HG02852 (cell line): Measurements from ENCODE around the gene NFE2L1.
"Not testable (repeated sequence)": the region's sequence is repeated elsewhere in the genome, so short reads cannot be mapped to it uniquely, and the experiment has no call there.

Source experiments
- ATAC-seq: cut with Tn5 transposase; IDR thresholded peaks from one replicate; pipeline ENCODE4 v1.9.1; 2021; ENCODE audit warnings: mild to moderate bottlenecking, moderate library complexity; ENCODE audit not compliant: unreplicated experiment

NFE2L1 gene

GRCh38 chr17:48047741-48048383 lies at the start of gene NFE2L1:
NFE2L1 (plus strand) TSS chr17:48048359; CDS start chr17:48051119, 2,760 bp downstream.
- peak; percentile 90 for ATAC-seq

GRCh38 chr17:47999582-47999981 lies 48.6 kb upstream of the NFE2L1 start:
- no peak for ATAC-seq

- no peak for ATAC-seq
Measured at GRCh38 chr17:48001197-48001596, 47.0 kb upstream of the NFE2L1 start.

GRCh38 chr17:48001657-48002056 lies 46.5 kb upstream of the NFE2L1 start:
- not testable (repeated sequence) for ATAC-seq

GRCh38 chr17:48002266-48002915 lies 45.8 kb upstream of the NFE2L1 start:
- ATAC-seq, result no peak

GRCh38 chr17:48002916-48003416 lies 45.2 kb upstream of the NFE2L1 start:
- ATAC-seq, result no peak

GRCh38 chr17:48003417-48004151 lies 44.6 kb upstream of the NFE2L1 start:
- no peak for ATAC-seq

- ATAC-seq, result no peak
Measured at GRCh38 chr17:48004983-48005382, 43.2 kb upstream of the NFE2L1 start.

- ATAC-seq, result no peak
Measured at GRCh38 chr17:48006936-48007709, 41.0 kb upstream of the NFE2L1 start.

- no peak for ATAC-seq
Measured at GRCh38 chr17:48010193-48010592, 38.0 kb upstream of the NFE2L1 start.

GRCh38 chr17:48011405-48012150 lies 36.6 kb upstream of the NFE2L1 start:
- ATAC-seq, result no peak

GRCh38 chr17:48012151-48012520 lies 36.0 kb upstream of the NFE2L1 start:
- ATAC-seq, result no peak

- no peak for ATAC-seq
Measured at GRCh38 chr17:48012654-48013053, 35.5 kb upstream of the NFE2L1 start.

GRCh38 chr17:48013876-48014594 lies 34.1 kb upstream of the NFE2L1 start:
- no peak for ATAC-seq

- ATAC-seq, result no peak
Measured at GRCh38 chr17:48014595-48015111, 33.5 kb upstream of the NFE2L1 start.

- no peak for ATAC-seq
Measured at GRCh38 chr17:48016112-48016511, 32.0 kb upstream of the NFE2L1 start.

GRCh38 chr17:48017817-48018158 lies 30.4 kb upstream of the NFE2L1 start:
- not testable (repeated sequence) for ATAC-seq

- no peak for ATAC-seq
Measured at GRCh38 chr17:48021934-48022333, 26.2 kb upstream of the NFE2L1 start.

- ATAC-seq, result no peak
Measured at GRCh38 chr17:48022901-48023300, 25.3 kb upstream of the NFE2L1 start.
